ENCODE results near the gene C4orf54.

The C4orf54 gene

DNA sequence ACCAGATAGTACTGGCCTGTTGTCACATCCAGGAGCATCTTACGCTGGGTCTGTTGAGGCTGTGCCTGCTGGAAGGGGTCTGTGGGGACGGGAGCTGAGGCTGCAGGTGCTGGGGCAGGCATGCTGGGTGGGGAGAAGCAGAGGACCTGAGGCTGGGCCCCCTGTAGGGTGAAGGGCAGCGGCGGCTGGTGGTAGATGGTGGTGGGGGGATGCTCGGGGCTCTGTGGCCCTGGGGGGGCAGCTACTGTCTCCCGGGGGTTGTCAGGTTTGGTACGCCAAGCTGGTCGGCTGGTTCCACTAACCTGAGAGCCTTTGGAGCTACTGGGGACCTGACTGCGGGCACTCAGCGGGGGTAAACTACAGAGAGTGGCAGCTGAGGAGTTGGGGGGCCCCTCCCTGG is 7.8 kb downstream of the C4orf54 start:
- no peak overlapping the region for H3K27ac Mint-ChIP-seq (ENCODE audit: low read depth)
- no peaks in the 10 kb centered on the region for H3K4me1 Mint-ChIP-seq
- H3K9me3 Mint-ChIP-seq: no peaks in the 10 kb centered on the region
- no peak for ATAC-seq (replicated peaks; ENCODE audit: extremely low read depth, poor library complexity, severe bottlenecking)
- DNase-seq (ENCODE audit: low spot score in 2 of 2): no peak
- peaks cover 10% of the 10 kb centered on the region for H3K27me3 Mint-ChIP-seq
- no peaks in the 10 kb centered on the region for H3K36me3 Mint-ChIP-seq (ENCODE audit: insufficient read depth)
- H3K4me3 Mint-ChIP-seq: no peak overlapping the region

DNA sequence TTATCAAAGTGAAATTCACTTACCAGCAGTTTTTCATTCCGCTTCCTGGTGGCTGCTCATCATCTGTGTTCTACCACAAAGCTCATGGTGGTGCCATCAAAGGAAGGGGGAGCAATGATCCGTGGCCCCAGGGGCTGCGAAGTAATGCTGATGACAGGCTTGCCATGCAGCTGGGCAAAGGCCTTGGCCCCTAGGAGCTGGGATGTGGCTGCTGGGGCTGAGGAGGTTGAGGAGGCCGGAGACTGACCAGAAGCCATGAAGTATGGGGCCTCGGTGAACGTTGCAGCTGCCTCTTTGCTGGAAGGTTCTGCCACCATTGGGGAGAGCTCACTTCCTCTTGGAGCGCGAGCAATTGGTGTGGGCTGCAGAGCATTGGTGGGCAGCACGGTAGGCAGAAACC is 8.4 kb downstream of the C4orf54 start:
- Mint-ChIP-seq H3K4me3 (no peak overlapping the region), H3K27ac (ENCODE audit: low read depth) (no peak overlapping the region), H3K4me1 (no peaks in the 10 kb centered on the region), H3K9me3 (no peaks in the 10 kb centered on the region), H3K27me3 (peaks cover 9% of the 10 kb centered on the region), H3K36me3 (ENCODE audit: insufficient read depth) (no peaks in the 10 kb centered on the region)
- no peak for DNase-seq (ENCODE audit: low spot score in 2 of 2)
- ATAC-seq (replicated peaks; ENCODE audit: extremely low read depth, poor library complexity, severe bottlenecking): no peak

DNA sequence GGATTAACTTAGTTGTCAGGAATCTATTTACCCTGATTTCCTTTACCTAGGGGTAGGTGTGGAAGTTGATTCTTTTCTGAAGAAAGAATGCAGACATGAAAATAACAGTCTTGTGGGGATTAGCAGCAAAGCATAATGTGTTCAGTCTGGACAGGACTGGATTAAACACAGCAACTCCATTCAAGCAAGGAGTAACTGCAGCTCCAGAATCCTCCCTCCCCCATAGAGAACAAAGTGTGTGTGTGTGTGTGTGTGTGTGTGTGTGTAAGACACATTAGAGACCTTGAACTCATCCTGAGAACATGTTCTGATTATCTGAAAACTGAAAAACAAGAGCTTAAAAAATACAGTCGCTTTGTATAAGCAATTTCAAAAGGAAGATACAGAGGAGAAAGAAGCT is 9.3 kb downstream of the C4orf54 start:
- DNase-seq (ENCODE audit: low spot score in 2 of 2): no peak

DNA sequence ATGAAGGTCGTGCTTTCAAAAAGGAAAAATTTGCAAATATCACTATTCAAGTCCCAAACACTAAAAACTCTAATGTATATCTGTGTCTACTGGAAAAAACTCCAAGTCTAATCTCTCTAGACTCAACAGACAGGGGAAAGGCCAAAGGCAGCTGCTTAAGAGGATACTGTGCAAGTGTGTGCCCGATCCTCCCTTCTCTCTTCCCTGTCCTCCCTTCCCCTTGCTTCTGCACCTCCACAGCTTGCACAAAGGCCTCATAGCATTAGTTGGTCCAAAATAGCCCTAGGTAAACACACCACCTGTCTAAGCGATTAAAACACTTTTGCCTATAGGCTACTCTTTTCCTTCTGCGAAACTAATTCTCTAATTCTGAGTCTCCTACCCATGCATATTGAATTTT is 10.6 kb downstream of the C4orf54 start:
- no peak overlapping the region for H3K4me3 Mint-ChIP-seq
- no peaks in the 10 kb centered on the region for H3K36me3 Mint-ChIP-seq (ENCODE audit: insufficient read depth)
- DNase-seq (ENCODE audit: low spot score in 2 of 2) (no peak), ATAC-seq (replicated peaks; ENCODE audit: extremely low read depth, poor library complexity, severe bottlenecking) (no peak)
- no peaks in the 10 kb centered on the region for H3K4me1 Mint-ChIP-seq
- no peak overlapping the region for H3K27ac Mint-ChIP-seq (ENCODE audit: low read depth)
- H3K9me3 Mint-ChIP-seq: no peaks in the 10 kb centered on the region
- H3K27me3 Mint-ChIP-seq: peaks cover 18% of the 10 kb centered on the region

More for the DNA sequence above, 9.3 kb downstream of the C4orf54 start:
- Mint-ChIP-seq H3K4me3 (no peak overlapping the region), H3K27ac (ENCODE audit: low read depth) (no peak overlapping the region), H3K27me3 (peaks cover 7% of the 10 kb centered on the region), H3K9me3 (no peaks in the 10 kb centered on the region), H3K36me3 (ENCODE audit: insufficient read depth) (no peaks in the 10 kb centered on the region), H3K4me1 (no peaks in the 10 kb centered on the region)
- ATAC-seq (replicated peaks; ENCODE audit: extremely low read depth, poor library complexity, severe bottlenecking): no peak

DNA sequence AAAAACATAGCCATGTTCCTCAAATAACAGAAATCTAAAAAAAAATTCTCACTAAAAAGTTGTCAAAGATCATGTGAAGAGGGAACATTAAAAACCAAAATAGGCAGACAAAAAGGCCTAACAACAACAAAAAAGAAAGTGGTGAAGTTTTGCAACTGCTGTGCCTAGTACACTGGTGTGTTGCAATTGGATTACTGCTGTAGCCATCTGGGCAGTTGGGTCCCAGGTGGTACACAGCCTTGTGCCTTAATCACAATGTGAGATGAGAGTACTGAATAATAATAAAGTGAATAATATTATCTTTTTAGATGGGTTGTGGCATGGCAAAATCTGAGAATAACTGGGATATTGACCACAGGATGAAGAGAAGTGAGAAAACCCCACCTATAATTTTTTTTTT is 12.0 kb downstream of the C4orf54 start:
- H3K4me1 Mint-ChIP-seq: no peaks in the 10 kb centered on the region
- DNase-seq (ENCODE audit: low spot score in 2 of 2): no peak
- no peaks in the 10 kb centered on the region for H3K9me3 Mint-ChIP-seq
- H3K4me3 Mint-ChIP-seq: no peak overlapping the region
- no peak overlapping the region for H3K27ac Mint-ChIP-seq (ENCODE audit: low read depth)
- no peak for ATAC-seq (replicated peaks; ENCODE audit: extremely low read depth, poor library complexity, severe bottlenecking)
- peaks cover 23% of the 10 kb centered on the region for H3K27me3 Mint-ChIP-seq
- H3K36me3 Mint-ChIP-seq (ENCODE audit: insufficient read depth): no peaks in the 10 kb centered on the region

DNA sequence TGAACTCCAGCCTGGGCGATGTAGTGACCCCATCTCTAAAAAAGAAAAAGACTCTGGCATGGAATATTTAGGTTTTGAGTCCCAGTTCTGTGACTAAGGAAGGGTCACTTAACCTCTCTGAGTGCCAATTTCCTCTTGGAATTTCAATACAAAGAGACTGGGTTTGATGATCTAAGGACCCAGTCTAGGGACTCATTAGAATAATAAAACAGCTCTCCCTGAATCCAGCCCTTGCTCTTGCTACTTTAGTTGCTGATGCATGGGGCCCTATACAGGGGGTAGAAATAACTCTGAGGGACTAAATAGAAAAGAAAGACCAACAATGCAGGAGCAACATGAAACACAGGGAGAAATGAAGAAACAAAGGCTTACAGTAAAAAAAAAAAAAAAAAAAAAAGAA is 12.6 kb downstream of the C4orf54 start:
- Mint-ChIP-seq H3K27me3 (peaks cover 23% of the 10 kb centered on the region), H3K4me3 (no peak overlapping the region), H3K27ac (ENCODE audit: low read depth) (no peak overlapping the region), H3K9me3 (no peaks in the 10 kb centered on the region), H3K4me1 (no peaks in the 10 kb centered on the region), H3K36me3 (ENCODE audit: insufficient read depth) (no peaks in the 10 kb centered on the region)
- ATAC-seq (replicated peaks; ENCODE audit: extremely low read depth, poor library complexity, severe bottlenecking) (no peak), DNase-seq (ENCODE audit: low spot score in 2 of 2) (no peak)

DNA sequence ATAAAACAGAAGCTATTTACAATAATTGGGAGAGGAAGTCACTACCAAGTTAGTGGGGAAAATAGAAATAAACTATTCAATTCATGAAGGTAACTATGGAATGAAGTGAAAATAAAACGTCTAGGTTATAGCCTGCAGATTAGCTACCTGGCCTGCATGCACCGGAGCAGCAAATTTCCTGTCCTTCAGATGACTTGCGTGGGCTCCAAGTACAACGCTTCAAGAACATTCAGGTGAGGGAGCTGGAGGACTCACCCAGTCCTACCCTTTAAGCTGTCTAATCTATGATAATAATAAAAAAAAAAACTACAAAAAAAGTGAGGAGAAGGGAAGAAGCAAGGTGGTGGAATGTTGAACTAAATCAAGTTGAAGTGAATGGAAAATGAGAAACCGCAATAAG is 13.2 kb downstream of the C4orf54 start:
- H3K27ac Mint-ChIP-seq (ENCODE audit: low read depth): no peak overlapping the region
- peaks cover 23% of the 10 kb centered on the region for H3K27me3 Mint-ChIP-seq
- ATAC-seq (replicated peaks; ENCODE audit: extremely low read depth, poor library complexity, severe bottlenecking) (no peak), DNase-seq (ENCODE audit: low spot score in 2 of 2) (no peak)
- no peaks in the 10 kb centered on the region for H3K36me3 Mint-ChIP-seq (ENCODE audit: insufficient read depth)
- H3K4me3 Mint-ChIP-seq: no peak overlapping the region
- no peaks in the 10 kb centered on the region for H3K4me1 Mint-ChIP-seq
- H3K9me3 Mint-ChIP-seq: no peaks in the 10 kb centered on the region

DNA sequence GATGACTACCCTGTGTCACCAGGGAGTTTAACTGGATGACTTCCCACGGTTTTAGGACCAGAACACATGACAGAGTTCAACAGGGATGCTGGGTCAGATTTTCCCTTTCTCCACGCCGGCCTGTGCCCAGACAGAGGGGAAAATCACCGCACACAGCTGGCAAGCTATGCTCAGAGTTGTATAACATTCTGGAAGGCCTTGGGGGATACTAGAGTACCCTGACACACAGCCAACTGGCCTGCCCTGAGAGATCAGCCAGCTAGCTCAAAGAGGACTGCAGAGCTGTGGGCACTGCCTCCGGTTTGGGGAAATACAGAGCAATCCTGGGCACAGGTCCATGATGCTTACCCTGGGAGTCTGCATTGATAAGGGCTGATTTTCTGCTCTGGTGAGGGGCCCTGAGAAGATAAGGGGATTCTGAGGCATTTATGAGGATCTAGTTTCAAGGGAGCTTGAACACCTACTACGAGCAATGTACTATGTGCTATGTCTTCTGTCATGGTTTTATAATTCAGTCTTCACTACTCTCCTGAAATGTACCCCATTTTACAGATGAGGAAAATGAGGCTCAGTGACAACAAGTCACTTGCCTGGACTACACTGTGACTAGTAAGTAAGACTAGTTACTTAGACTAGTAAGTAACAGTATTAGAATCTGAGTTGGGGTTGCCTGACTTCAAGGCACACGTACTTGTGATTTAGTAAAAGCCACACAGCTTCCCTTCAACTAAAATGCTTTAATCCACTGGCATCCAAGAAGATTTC is 14.7 kb downstream of the C4orf54 start:
- peaks cover 23% of the 10 kb centered on the region for H3K27me3 Mint-ChIP-seq
- ATAC-seq (replicated peaks; ENCODE audit: extremely low read depth, poor library complexity, severe bottlenecking): no peak
- H3K36me3 Mint-ChIP-seq (ENCODE audit: insufficient read depth): no peaks in the 10 kb centered on the region
- H3K4me1 Mint-ChIP-seq: no peaks in the 10 kb centered on the region
- no peak overlapping the region for H3K27ac Mint-ChIP-seq (ENCODE audit: low read depth)
- no peaks in the 10 kb centered on the region for H3K9me3 Mint-ChIP-seq
- H3K4me3 Mint-ChIP-seq: no peak overlapping the region
- no peak for DNase-seq (ENCODE audit: low spot score in 2 of 2)

DNA sequence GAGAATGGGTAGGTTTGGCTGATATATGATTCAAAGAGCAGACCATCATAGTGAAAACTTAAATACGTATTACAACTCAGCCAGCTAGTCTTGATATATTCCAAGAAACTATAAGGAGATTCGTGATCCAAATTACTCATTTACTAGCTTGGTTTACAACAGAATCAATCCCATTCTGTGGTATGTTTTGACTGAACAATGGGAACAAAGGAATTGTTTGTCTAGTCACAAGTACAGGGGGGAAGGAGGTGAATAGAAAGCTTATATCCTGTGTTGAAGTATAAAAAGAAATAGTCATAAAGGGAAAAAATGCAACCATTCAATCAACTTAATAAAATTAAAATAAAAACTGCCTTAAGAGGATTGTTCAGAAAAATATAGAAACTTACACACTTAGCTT is 17.0 kb downstream of the C4orf54 start:
- no peaks in the 10 kb centered on the region for H3K4me1 Mint-ChIP-seq
- no peaks in the 10 kb centered on the region for H3K9me3 Mint-ChIP-seq
- H3K4me3 Mint-ChIP-seq: no peak overlapping the region
- peaks cover 23% of the 10 kb centered on the region for H3K27me3 Mint-ChIP-seq
- no peaks in the 10 kb centered on the region for H3K36me3 Mint-ChIP-seq (ENCODE audit: insufficient read depth)
- H3K27ac Mint-ChIP-seq (ENCODE audit: low read depth): no peak overlapping the region
- ATAC-seq (replicated peaks; ENCODE audit: extremely low read depth, poor library complexity, severe bottlenecking): no peak
- no peak for DNase-seq (ENCODE audit: low spot score in 2 of 2)

DNA sequence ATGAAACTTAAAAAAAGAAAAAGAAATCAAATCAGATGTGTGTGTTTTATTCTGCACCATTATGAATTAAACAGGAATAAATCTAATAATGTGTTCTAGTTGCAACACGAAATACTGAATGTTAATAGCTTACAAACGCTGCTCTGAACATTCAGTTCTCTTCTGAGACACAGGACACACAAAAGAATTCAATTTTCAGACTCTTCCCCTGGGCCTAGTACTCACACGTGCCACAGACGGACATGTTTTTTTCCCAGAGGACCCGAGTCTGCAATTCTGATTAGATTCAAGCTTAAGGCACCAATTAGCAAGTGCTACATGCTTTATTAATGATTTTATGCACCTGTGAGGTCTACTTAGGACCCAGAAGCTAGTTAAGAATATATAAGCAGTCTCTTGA is 20.5 kb downstream of the C4orf54 start:
- H3K4me1 Mint-ChIP-seq: no peaks in the 10 kb centered on the region
- H3K27me3 Mint-ChIP-seq: peaks cover 6% of the 10 kb centered on the region
- H3K9me3 Mint-ChIP-seq: no peaks in the 10 kb centered on the region
- no peaks in the 10 kb centered on the region for H3K36me3 Mint-ChIP-seq (ENCODE audit: insufficient read depth)
- no peak overlapping the region for H3K27ac Mint-ChIP-seq (ENCODE audit: low read depth)
- no peak overlapping the region for H3K4me3 Mint-ChIP-seq
- ATAC-seq (replicated peaks; ENCODE audit: extremely low read depth, poor library complexity, severe bottlenecking) (no peak), DNase-seq (ENCODE audit: low spot score in 2 of 2) (no peak)

DNA sequence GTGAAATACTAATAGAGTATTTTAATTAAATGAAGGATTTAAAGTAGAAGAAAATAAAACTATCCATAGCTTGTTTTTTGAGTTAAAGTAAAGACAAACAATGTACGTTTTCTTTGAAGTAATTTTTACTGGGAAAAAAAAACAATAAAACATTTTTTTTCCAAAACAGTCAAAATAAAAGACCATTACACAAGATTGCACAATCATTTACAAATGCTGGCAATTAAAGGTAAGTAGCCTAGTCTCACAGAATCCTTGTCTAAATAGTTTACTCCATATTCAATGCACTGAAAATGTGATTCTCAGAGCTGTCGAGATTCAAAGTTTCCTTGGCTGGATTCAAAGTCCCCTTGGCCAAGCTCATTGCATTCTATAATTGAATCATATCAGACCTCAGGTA is 21.2 kb downstream of the C4orf54 start:
- no peak for ATAC-seq (replicated peaks; ENCODE audit: extremely low read depth, poor library complexity, severe bottlenecking)

DNA sequence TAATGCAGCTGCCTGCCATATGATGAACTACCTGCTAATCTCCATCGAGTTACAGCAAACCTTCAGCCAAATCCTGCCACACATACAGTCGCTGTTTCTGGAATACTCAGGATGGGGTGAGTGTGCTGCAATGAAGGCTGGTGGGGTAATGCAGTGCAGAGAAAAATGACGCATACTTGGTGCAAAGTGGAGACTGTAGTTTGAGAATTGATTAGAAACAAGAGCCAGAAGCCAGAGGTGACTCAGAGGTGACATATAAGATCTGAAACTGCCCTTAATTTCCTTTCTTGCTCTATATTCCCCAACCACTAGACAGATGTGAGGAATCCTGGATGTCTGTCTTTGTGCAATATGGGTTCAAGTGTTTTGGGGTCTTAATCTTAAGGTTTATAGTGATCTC is 22.0 kb downstream of the C4orf54 start:
- no peak for DNase-seq (ENCODE audit: low spot score in 2 of 2)
- ATAC-seq (replicated peaks; ENCODE audit: extremely low read depth, poor library complexity, severe bottlenecking): no peak
- Mint-ChIP-seq H3K4me3 (no peak overlapping the region), H3K27me3 (no peaks in the 10 kb centered on the region), H3K36me3 (ENCODE audit: insufficient read depth) (no peaks in the 10 kb centered on the region), H3K27ac (ENCODE audit: low read depth) (no peak overlapping the region), H3K4me1 (no peaks in the 10 kb centered on the region), H3K9me3 (no peaks in the 10 kb centered on the region)

More for the DNA sequence above, 21.2 kb downstream of the C4orf54 start:
- H3K27me3 Mint-ChIP-seq: no peaks in the 10 kb centered on the region
- DNase-seq (ENCODE audit: low spot score in 2 of 2): no peak
- H3K36me3 Mint-ChIP-seq (ENCODE audit: insufficient read depth): no peaks in the 10 kb centered on the region
- no peaks in the 10 kb centered on the region for H3K9me3 Mint-ChIP-seq
- no peak overlapping the region for H3K27ac Mint-ChIP-seq (ENCODE audit: low read depth)
- H3K4me3 Mint-ChIP-seq: no peak overlapping the region
- H3K4me1 Mint-ChIP-seq: no peaks in the 10 kb centered on the region

DNA sequence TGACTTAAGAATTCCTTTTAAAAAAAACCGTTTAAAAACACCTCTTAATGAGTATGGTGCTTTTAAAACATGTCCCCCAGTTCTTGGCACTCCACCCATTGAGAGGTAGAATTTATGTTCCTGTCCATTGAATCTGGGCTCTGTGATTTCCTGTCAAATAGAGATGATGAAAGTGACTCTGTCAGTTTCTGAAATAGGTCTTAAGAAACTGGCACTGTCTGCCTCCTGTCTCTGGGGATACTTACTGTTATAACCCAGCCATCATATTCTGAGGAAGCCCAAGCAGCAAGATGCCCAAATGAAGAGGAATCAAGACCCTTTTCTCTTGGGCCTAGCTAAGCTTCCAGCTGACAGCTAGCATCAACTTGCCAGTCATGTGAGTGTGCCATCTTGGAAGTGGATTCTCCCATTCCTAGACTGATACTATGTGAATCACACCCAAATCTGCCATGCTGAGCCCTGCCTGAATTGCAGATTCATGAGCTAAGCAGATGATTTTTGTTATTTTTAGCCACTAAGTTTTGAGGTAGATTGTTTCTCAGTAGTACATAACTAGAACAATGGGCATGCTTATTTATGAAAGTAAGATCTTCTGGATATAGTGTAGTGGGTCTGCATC is 22.8 kb downstream of the C4orf54 start:
- Mint-ChIP-seq H3K9me3 (no peaks in the 10 kb centered on the region), H3K4me1 (no peaks in the 10 kb centered on the region), H3K27ac (ENCODE audit: low read depth) (no peak overlapping the region), H3K4me3 (no peak overlapping the region), H3K36me3 (ENCODE audit: insufficient read depth) (no peaks in the 10 kb centered on the region), H3K27me3 (no peaks in the 10 kb centered on the region)
- no peak for DNase-seq (ENCODE audit: low spot score in 2 of 2)
- ATAC-seq (replicated peaks; ENCODE audit: extremely low read depth, poor library complexity, severe bottlenecking): no peak

All from central memory CD8-positive, alpha-beta T cell (primary cell).